Measurements from ENCODE around the gene MEIS1. TPM values are rescaled to one million over a fixed set of nuclear protein-coding genes. Genes with fewer than 3 reads are reported as not detected.

The MEIS1 gene
- total RNA-seq, 4 donors from 2014 or later, result 9.2 to 22.6 (median 18.8) TPM

DNA sequence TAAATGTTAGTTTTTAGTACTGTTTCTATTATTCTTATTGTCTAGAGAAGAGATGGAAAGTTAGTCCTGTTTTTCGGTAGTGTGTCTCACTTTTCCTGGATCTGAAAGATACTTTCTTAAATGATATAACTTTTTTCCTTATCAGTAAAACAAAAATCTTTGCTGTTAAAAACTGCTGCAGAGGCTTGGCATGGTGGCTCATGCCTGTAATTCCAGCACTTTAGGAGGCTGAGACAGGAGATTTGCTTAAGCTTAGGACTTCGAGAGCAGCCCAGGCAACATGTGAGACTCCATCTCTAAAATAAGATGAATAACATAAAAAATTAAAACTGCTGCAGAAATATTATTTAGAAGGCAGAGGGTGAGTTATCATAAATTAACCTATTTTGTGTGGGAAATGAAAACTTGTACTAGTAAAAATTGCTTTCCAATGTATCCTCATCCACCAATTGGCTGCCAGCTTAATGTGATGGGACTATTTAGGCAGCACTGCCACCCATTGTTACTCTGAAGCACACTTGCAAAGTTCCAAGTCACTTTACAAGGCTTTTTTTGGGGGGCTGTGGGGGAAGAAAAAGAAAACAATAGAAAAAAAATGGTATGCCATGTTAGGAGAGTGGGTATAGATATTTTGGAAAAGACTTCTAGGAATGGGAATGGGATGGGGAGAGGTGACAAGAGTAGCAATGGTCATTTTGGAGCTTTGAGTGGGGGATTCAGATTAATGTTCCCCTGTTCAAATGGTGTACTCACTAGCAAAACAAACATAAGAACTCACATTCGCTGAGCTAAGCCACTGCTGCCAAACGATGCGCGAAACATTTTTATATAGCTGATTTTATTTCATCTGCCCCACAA is 62.7 kb downstream of the MEIS1 start:
- no peak for DNase-seq (ENCODE audit: low spot score in 2 of 2)
- TF ChIP-seq, protein P1, sequence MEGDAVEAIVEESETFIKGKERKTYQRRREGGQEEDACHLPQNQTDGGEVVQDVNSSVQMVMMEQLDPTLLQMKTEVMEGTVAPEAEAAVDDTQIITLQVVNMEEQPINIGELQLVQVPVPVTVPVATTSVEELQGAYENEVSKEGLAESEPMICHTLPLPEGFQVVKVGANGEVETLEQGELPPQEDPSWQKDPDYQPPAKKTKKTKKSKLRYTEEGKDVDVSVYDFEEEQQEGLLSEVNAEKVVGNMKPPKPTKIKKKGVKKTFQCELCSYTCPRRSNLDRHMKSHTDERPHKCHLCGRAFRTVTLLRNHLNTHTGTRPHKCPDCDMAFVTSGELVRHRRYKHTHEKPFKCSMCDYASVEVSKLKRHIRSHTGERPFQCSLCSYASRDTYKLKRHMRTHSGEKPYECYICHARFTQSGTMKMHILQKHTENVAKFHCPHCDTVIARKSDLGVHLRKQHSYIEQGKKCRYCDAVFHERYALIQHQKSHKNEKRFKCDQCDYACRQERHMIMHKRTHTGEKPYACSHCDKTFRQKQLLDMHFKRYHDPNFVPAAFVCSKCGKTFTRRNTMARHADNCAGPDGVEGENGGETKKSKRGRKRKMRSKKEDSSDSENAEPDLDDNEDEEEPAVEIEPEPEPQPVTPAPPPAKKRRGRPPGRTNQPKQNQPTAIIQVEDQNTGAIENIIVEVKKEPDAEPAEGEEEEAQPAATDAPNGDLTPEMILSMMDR (IDR thresholded peaks at IDR 0.05), result no peak
- TF ChIP-seq POLR2A (IDR thresholded peaks at IDR 0.05), result no peak
- WGBS, 2 donors, result 95 to 96% methylated on average over 6 of the region's 6 CpGs
- intact Hi-C loops (cut with DNase I; ENCODE audit: low total_unique reads), result no loop called here
- no peak overlapping the region for H3K4me3 ChIP-seq (ENCODE audit: low read depth, poor library complexity, severe bottlenecking)

DNA sequence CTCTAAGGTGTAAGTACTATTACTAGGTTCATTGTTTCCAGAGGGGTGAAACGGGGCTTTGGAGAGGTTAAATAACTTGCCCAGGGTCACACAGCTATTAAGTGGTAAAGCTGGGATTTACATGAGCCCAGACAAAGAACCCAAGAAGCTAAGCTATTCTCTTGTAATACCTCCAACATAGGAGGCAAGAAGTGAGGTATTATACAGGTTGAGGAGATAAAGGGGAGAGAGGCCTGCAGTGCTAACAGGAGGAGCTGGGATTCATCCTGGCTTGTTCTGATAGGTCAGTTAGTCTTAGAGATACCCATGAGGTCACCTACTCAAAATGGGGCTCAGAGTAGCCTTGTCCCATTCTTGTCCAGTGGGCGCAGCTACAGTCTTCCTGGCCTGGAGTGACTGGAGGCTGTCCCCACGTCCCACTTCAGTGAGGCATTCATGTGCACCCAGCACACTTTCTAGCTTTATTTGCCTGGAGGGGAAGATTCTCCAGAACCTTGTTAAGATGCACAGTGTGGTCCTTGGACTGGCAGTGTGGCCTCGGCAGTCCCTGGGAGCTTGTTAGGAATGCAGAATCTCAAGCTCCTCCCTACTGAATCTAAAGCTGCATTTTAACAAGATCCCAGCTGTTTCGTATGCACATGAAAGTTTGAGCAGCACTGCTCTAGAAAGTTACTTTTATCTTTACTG is 63.5 kb downstream of the MEIS1 start:
- TF ChIP-seq, protein P1 (IDR thresholded peaks at IDR 0.05), result no peak
- no peak for TF ChIP-seq POLR2A (IDR thresholded peaks at IDR 0.05)
- WGBS, 2 donors, result 80 to 87% methylated on average over 5 of the region's 5 CpGs
- intact Hi-C loops (cut with DNase I; ENCODE audit: low total_unique reads), result no loop called here
- no peak overlapping the region for H3K4me3 ChIP-seq (ENCODE audit: low read depth, poor library complexity, severe bottlenecking)
- DNase-seq (ENCODE audit: low spot score in 2 of 2), result no peak

GRCh38 chr2:66501267-66501666 is 66.3 kb downstream of the MEIS1 start:
- intact Hi-C loops (cut with DNase I; ENCODE audit: low total_unique reads), result loop anchor here (5.0 kb wide), 1 partner anchor 754 kb away; no protein-coding TSS in a partner anchor
- no peak for TF ChIP-seq POLR2A (IDR thresholded peaks at IDR 0.05)
- TF ChIP-seq, protein P1 (IDR thresholded peaks at IDR 0.05), result no peak
- DNase-seq (ENCODE audit: low spot score in 2 of 2), result no peak
- H3K4me3 ChIP-seq (ENCODE audit: low read depth, poor library complexity, severe bottlenecking), result no peak overlapping the region

DNA sequence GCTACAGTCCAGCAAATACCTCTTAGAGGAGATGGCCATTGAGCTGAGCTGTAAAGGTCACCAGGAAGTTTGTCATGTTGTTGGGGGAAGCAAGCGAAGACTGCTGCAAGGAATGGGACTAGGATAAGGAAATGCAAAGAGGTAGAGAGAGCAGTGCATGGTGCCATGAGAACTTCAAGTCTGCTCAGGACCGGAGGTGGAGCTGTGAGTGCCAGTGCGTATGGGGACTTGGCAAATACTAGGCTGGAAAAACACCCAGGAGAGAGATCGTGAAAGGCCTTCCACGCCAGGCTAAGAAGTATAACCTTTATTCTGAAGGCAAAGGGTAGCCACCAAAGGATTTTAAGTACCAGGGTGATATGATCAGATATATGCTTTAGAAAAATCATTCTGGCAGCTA is 71.3 kb downstream of the MEIS1 start:
- no peak for TF ChIP-seq POLR2A (IDR thresholded peaks at IDR 0.05)
- TF ChIP-seq, protein P1 (IDR thresholded peaks at IDR 0.05), result no peak
- DNase-seq (ENCODE audit: low spot score in 2 of 2), result no peak
- no peak overlapping the region for H3K4me3 ChIP-seq (ENCODE audit: low read depth, poor library complexity, severe bottlenecking)
- 59 to 77% methylated on average over 5 of the region's 5 CpGs for WGBS, 2 donors
- intact Hi-C loops (cut with DNase I; ENCODE audit: low total_unique reads), result no loop called here

DNA sequence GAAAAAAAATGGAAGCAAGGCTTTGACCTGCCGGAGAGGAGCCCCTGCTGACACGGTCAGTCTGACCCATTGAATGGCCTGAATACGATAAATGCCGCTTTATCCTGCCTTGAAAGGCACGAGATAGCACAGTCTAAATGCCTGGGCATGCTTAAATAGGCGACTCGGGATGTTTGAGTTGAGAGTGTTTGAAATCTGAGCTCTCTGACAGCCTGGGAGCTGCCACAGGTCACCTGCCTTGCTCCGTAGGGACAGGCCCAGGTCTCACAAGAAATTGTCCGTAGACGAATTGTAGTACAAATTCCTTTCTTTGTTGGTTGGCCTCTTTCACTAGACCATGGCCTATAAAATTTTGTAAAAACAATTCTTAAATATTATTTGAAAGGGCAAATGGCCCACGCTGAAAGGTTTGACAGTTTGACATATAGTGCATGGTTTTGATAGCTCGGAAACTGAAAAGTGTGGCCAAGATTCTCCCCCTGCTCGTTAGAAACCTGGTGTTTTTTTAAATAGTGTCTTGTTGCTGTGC is 72.8 kb downstream of the MEIS1 start:
- no peak for DNase-seq (ENCODE audit: low spot score in 2 of 2)
- intact Hi-C loops (cut with DNase I; ENCODE audit: low total_unique reads), result no loop called here
- TF ChIP-seq POLR2A (IDR thresholded peaks at IDR 0.05), result no peak
- TF ChIP-seq, protein P1 (IDR thresholded peaks at IDR 0.05), result no peak
- H3K4me3 ChIP-seq (ENCODE audit: low read depth, poor library complexity, severe bottlenecking), result no peak overlapping the region
- WGBS, 2 donors, result 82% methylated on average over 13 of the region's 13 CpGs

Data from lower leg skin (tissue), 4 donors.